ENCODE measurements around the gene SLC35G6.

DNA sequence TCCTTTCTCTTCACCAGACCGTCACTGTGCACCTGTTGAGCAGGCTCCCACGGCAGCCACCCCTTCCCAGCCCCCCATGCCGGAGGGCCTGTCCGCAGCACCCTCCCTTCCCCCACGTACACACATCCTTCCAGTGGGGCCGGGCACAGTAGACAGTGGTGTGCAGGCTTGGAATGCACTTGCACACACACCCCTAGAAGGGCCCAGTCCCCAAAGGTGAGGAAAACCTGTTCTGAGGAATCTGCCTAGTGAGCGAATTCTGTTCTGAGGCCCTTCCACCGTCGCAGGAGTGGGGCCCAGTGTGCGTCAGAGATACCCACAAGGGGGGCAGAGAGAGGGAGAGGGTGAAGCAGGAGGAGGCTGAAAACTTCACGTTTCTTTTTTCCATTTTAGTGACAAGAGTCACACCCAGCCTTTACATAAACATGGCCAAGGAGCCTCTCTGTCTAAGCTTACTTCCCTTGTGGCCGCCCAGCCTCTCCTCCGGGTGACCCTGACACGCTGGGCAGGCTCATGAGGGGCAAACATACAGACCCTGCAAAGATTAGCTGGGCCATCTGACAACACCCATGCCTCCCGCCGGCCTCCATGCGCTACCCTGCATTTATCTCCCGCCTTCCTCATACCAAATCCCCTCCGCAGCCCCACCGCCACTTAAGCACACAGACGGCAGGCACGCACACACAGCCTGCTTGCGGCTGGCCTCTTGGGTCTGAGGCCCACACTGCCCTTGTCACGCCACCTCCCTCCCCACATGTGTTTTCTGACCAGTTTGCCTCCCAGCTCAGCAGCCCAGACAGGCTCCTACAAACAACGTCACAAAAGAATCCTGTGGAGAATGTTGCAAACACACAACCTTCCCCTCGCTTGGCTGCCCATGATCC, 3.6 kb upstream of the SLC35G6 start:
- TF ChIP-seq, protein P1, sequence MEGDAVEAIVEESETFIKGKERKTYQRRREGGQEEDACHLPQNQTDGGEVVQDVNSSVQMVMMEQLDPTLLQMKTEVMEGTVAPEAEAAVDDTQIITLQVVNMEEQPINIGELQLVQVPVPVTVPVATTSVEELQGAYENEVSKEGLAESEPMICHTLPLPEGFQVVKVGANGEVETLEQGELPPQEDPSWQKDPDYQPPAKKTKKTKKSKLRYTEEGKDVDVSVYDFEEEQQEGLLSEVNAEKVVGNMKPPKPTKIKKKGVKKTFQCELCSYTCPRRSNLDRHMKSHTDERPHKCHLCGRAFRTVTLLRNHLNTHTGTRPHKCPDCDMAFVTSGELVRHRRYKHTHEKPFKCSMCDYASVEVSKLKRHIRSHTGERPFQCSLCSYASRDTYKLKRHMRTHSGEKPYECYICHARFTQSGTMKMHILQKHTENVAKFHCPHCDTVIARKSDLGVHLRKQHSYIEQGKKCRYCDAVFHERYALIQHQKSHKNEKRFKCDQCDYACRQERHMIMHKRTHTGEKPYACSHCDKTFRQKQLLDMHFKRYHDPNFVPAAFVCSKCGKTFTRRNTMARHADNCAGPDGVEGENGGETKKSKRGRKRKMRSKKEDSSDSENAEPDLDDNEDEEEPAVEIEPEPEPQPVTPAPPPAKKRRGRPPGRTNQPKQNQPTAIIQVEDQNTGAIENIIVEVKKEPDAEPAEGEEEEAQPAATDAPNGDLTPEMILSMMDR (IDR thresholded peaks at IDR 0.05): no peak
- TF ChIP-seq EZH2phosphoT487 (IDR thresholded peaks at IDR 0.05): no peak
- no peak for TF ChIP-seq EZH2 (IDR thresholded peaks at IDR 0.05)
